Stimulated activated naive CD8-positive, alpha-beta T cell treated with anti-CD3 and anti-CD28 coated beads, Interleukin-15, Interleukin-2, amounts not matched to agents 100 ng/mL and 50 ng/mL, for 24 hours (primary cell): Measurements from ENCODE around the gene TECTB.

Experiments used
- H3K27ac Mint-ChIP-seq: one replicate; pipeline ENCODE4 v1.8.0; 2021; ENCODE audit warnings: mild to moderate bottlenecking, mixed read lengths
- H3K27me3 Mint-ChIP-seq: one replicate; pipeline ENCODE4 v1.8.0; 2021; ENCODE audit warnings: mixed read lengths
- H3K36me3 Mint-ChIP-seq: one replicate; pipeline ENCODE4 v1.8.0; 2021; ENCODE audit warnings: low read depth, mixed read lengths
- H3K4me1 Mint-ChIP-seq: one replicate; pipeline ENCODE4 v1.8.0; 2021; ENCODE audit warnings: low read depth, mixed read lengths
- H3K4me3 Mint-ChIP-seq: one replicate; pipeline ENCODE4 v1.8.0; 2021; ENCODE audit warnings: mild to moderate bottlenecking, mixed read lengths
- H3K9me3 Mint-ChIP-seq: one replicate; pipeline ENCODE4 v1.8.0; 2021; ENCODE audit warnings: mixed read lengths

Gene TECTB

DNA sequence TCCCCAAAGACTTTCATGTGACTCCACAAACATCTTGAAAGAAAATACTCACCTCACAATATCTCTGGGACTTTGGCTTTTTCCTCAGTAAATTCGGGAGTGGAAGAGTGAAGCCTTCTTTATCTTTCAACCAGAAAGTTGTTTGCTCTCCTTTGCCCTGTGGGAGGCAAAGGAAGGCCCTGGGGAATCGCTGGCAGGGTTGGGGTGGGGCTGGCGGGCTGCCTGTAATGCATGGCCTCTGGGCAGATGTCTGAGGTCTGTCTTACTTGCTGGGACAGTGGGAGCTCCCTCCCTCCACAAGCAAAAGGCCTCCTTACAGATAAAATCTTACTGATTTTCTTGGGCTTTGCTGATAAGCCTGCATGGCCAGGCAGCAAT lies 24.9 kb downstream of the TECTB start:
- Mint-ChIP-seq H3K9me3 (no peaks in the 10 kb centered on the region), H3K27ac (no peak overlapping the region), H3K27me3 (peaks cover 38% of the 10 kb centered on the region)

GRCh38 chr10:112311481-112311880 lies 28.3 kb downstream of the TECTB start:
- no peak overlapping the region for H3K4me3 Mint-ChIP-seq
- no peak overlapping the region for H3K27ac Mint-ChIP-seq
- H3K27me3 Mint-ChIP-seq = peaks cover 41% of the 10 kb centered on the region
- no peaks in the 10 kb centered on the region for H3K4me1 Mint-ChIP-seq
- no peaks in the 10 kb centered on the region for H3K9me3 Mint-ChIP-seq
- H3K36me3 Mint-ChIP-seq = no peaks in the 10 kb centered on the region

More for the DNA sequence above, 24.9 kb downstream of the TECTB start:
- Mint-ChIP-seq H3K4me1 (no peaks in the 10 kb centered on the region), H3K4me3 (no peak overlapping the region), H3K36me3 (no peaks in the 10 kb centered on the region)

DNA sequence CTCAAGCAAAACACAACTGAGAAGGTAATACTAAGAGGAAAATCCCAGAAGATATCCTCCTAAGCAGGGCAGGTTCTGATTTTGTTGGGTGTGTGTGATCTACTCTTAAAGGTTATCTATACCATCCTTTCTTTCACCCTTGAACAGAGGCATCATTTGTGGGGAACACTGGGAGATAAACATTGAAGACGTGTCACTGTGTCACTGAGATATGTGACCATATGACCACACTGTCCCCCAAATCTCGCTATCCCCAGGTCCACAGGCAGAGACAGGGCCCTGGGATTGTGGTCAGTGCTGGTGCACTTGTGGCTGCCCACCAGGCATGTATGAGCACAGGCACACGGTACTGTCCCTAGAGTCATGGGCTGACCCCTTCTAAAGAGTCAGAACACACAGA lies 30.0 kb downstream of the TECTB start:
- peaks cover 40% of the 10 kb centered on the region for H3K27me3 Mint-ChIP-seq
- no peaks in the 10 kb centered on the region for H3K36me3 Mint-ChIP-seq
- no peak overlapping the region for H3K4me3 Mint-ChIP-seq
- no peaks in the 10 kb centered on the region for H3K4me1 Mint-ChIP-seq
- H3K27ac Mint-ChIP-seq = no peak overlapping the region
- H3K9me3 Mint-ChIP-seq = no peaks in the 10 kb centered on the region

GRCh38 chr10:112313911-112314310 lies 30.7 kb downstream of the TECTB start:
- H3K4me1 Mint-ChIP-seq = no peaks in the 10 kb centered on the region
- H3K4me3 Mint-ChIP-seq = no peak overlapping the region
- H3K36me3 Mint-ChIP-seq = no peaks in the 10 kb centered on the region
- peaks cover 39% of the 10 kb centered on the region for H3K27me3 Mint-ChIP-seq
- no peaks in the 10 kb centered on the region for H3K9me3 Mint-ChIP-seq
- no peak overlapping the region for H3K27ac Mint-ChIP-seq

DNA sequence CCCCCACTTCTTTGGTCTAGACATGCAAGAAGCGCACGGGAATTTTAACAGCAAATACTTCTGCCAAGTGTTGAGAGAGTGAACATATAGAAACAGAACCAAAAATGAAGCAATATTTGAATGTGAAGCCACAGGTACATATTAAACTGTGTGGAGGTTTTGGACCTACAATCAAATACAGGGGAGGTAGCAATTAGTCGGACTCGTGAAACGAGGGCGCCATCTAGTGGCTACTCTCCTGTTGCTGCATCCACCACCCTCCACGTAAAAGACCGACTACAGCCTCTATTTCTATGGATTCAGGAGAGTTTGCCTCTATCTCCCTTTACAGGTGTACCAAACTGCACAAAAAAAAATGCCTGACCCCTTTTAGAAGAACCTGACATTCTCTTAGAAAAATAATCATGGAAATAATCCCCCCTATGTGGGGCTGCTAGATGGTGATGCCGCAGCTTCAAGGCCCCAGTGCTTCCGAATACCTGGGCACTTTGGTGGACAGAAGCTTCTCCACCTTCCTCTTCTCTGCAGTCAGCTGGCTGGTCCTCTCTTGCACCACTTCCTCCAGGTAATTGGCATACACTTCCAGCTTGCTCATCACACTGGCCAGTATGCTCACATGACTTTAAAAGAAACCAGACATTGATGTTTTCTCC lies 31.7 kb downstream of the TECTB start:
- peaks cover 42% of the 10 kb centered on the region for H3K27me3 Mint-ChIP-seq
- H3K4me1 Mint-ChIP-seq = no peaks in the 10 kb centered on the region

DNA sequence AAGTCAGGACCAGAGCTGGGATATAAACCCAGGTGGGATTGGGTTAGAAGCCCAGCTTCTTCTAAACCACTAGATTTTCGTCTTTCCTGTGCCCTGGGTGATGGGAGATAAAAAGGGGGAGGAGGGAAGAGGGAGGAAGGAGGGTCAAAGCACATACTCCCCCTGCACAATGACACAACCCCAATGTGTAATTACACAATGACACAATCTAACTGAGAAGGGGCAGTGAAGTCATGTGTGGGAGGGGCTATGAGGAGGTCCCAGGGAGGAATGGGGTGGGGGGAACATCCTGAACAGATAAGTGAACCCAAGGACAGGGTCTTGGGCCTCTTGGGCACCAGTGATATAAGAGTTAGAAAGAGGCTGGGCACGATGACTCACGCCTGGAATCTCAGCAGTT lies 44.5 kb downstream of the TECTB start:
- H3K4me1 Mint-ChIP-seq = peaks cover 13% of the 10 kb centered on the region
- H3K4me3 Mint-ChIP-seq = no peak overlapping the region
- no peaks in the 10 kb centered on the region for H3K9me3 Mint-ChIP-seq
- H3K27me3 Mint-ChIP-seq = peaks cover 12% of the 10 kb centered on the region
- no peaks in the 10 kb centered on the region for H3K36me3 Mint-ChIP-seq
- H3K27ac Mint-ChIP-seq = no peak overlapping the region

More for the DNA sequence above, 31.7 kb downstream of the TECTB start:
- Mint-ChIP-seq H3K27ac (no peak overlapping the region), H3K9me3 (no peaks in the 10 kb centered on the region), H3K36me3 (no peaks in the 10 kb centered on the region), H3K4me3 (no peak overlapping the region)

DNA sequence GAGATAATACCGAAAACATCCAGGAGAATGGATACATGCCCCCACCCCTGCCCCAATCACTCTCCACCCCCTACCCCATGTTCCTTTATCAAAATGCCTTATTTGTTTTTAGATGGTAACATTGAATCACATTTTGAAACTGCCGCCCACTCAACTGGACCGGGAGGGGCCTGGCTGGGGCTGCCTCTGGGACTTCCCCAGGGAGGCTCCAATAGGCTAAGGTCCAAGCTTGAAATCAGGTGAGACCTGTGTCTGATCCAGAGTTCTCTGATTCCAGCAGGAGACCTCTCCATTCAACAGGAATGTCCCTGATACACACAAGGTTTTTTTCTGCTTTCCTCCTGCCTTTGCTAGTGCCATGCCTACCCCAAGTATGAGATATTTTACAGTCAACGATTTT lies 47.0 kb downstream of the TECTB start:
- no peak overlapping the region for H3K27ac Mint-ChIP-seq
- no peaks in the 10 kb centered on the region for H3K36me3 Mint-ChIP-seq
- no peak overlapping the region for H3K4me3 Mint-ChIP-seq
- H3K4me1 Mint-ChIP-seq = peaks cover 18% of the 10 kb centered on the region
- peaks cover 10% of the 10 kb centered on the region for H3K27me3 Mint-ChIP-seq
- H3K9me3 Mint-ChIP-seq = no peaks in the 10 kb centered on the region

GRCh38 chr10:112330607-112331160 lies 47.5 kb downstream of the TECTB start:
- H3K4me1 Mint-ChIP-seq = peaks cover 18% of the 10 kb centered on the region

GRCh38 chr10:112332022-112332421 lies 48.8 kb downstream of the TECTB start:
- Mint-ChIP-seq H3K27me3 (peaks cover 8% of the 10 kb centered on the region), H3K4me3 (no peak overlapping the region), H3K36me3 (no peaks in the 10 kb centered on the region), H3K9me3 (no peaks in the 10 kb centered on the region), H3K4me1 (peaks cover 20% of the 10 kb centered on the region), H3K27ac (no peak overlapping the region)

More at GRCh38 chr10:112330607-112331160, 47.5 kb downstream of the TECTB start:
- H3K9me3 Mint-ChIP-seq = no peaks in the 10 kb centered on the region
- H3K27me3 Mint-ChIP-seq = peaks cover 5% of the 10 kb centered on the region
- H3K27ac Mint-ChIP-seq = no peak overlapping the region
- no peaks in the 10 kb centered on the region for H3K36me3 Mint-ChIP-seq
- H3K4me3 Mint-ChIP-seq = no peak overlapping the region

DNA sequence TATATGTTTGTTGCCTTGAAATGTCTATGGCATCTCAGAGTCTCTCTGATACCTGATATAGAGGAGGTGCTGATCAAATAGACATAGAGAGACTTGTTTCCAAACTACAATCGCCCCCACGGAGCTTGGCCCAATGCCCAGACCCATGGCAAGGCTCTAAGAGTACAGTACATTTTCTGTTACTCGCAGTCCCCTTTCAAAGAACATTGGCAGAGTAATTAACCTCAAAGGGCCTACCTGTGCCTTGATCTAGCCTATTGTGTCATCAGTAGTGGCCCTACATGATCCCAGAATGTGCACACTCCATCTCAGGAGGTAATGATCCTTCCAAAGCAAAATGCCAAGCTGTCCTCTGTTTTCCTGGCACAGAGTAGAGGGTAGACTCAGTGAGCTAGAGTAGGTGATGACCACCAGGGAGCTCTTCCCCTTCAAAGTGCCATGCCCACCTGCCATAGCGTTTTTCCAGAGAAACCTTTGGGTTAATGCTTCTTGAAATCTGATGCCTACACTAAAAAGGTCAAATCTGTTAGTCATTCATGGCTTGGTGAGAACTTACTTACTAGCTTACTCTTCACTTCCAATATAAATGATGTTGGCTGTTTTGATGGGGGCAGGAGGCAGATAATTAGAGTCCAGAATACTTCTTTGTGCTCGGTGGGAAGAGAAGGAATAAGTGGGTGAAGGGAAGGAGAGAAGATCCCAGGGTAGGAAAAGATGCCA lies 49.5 kb downstream of the TECTB start:
- H3K27ac Mint-ChIP-seq = no peak overlapping the region
- H3K36me3 Mint-ChIP-seq = no peaks in the 10 kb centered on the region
- peaks cover 20% of the 10 kb centered on the region for H3K4me1 Mint-ChIP-seq
- H3K9me3 Mint-ChIP-seq = no peaks in the 10 kb centered on the region
- H3K27me3 Mint-ChIP-seq = peaks cover 8% of the 10 kb centered on the region
- H3K4me3 Mint-ChIP-seq = no peak overlapping the region

- Mint-ChIP-seq H3K27me3 (peaks cover 6% of the 10 kb centered on the region), H3K4me3 (no peak overlapping the region), H3K4me1 (peaks cover 20% of the 10 kb centered on the region), H3K9me3 (no peaks in the 10 kb centered on the region), H3K36me3 (no peaks in the 10 kb centered on the region), H3K27ac (no peak overlapping the region)
Measured at GRCh38 chr10:112333452-112333851, 50.3 kb downstream of the TECTB start.

- Mint-ChIP-seq H3K27ac (no peak overlapping the region), H3K4me3 (no peak overlapping the region), H3K4me1 (peaks cover 16% of the 10 kb centered on the region), H3K36me3 (no peaks in the 10 kb centered on the region), H3K27me3 (peaks cover 4% of the 10 kb centered on the region), H3K9me3 (no peaks in the 10 kb centered on the region)
Measured at GRCh38 chr10:112335111-112335867, 52.1 kb downstream of the TECTB start.

DNA sequence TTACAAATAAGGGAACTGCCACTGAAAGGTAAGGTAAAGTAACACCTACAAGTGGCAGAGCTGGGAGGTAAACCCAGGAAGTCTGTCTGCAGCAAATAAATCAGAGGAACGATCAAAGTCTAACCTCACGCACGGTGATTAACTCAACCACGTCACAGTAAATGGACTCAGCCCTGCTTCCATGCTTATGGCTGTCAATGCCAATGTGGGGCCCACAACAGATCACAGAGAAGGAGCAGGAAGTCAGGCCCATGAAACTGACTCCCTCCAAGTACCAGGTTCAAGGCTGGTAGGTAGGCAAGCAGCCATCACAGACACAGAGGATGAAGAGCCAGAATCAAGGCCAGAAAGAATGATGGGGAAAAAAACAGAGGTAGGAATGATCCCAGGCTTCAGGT lies 52.7 kb downstream of the TECTB start:
- peaks cover 14% of the 10 kb centered on the region for H3K4me1 Mint-ChIP-seq
- H3K36me3 Mint-ChIP-seq = no peaks in the 10 kb centered on the region
- H3K27ac Mint-ChIP-seq = no peak overlapping the region
- no peaks in the 10 kb centered on the region for H3K9me3 Mint-ChIP-seq
- peaks cover 4% of the 10 kb centered on the region for H3K27me3 Mint-ChIP-seq
- H3K4me3 Mint-ChIP-seq = no peak overlapping the region

- Mint-ChIP-seq H3K9me3 (no peaks in the 10 kb centered on the region), H3K4me3 (no peak overlapping the region), H3K27me3 (peaks cover 4% of the 10 kb centered on the region), H3K4me1 (peaks cover 14% of the 10 kb centered on the region), H3K27ac (no peak overlapping the region), H3K36me3 (no peaks in the 10 kb centered on the region)
Measured at GRCh38 chr10:112336556-112337201, 53.5 kb downstream of the TECTB start.
